Measurements from ENCODE around the gene RPL36A.

RPL36A gene

GRCh38 chrX:101397779-101398178, 7.0 kb downstream of the RPL36A start:
- no peak overlapping the region for H3K27ac ChIP-seq (ENCODE audit: low read length)
- H4K20me1 ChIP-seq (ENCODE audit: insufficient read depth, low read length): no peaks in the 10 kb centered on the region
- H3K4me3 ChIP-seq (ENCODE audit: low read length): no peak overlapping the region
- H3K79me2 ChIP-seq (ENCODE audit: low read length): peaks cover 12% of the 10 kb centered on the region
- TF ChIP-seq, protein P1, sequence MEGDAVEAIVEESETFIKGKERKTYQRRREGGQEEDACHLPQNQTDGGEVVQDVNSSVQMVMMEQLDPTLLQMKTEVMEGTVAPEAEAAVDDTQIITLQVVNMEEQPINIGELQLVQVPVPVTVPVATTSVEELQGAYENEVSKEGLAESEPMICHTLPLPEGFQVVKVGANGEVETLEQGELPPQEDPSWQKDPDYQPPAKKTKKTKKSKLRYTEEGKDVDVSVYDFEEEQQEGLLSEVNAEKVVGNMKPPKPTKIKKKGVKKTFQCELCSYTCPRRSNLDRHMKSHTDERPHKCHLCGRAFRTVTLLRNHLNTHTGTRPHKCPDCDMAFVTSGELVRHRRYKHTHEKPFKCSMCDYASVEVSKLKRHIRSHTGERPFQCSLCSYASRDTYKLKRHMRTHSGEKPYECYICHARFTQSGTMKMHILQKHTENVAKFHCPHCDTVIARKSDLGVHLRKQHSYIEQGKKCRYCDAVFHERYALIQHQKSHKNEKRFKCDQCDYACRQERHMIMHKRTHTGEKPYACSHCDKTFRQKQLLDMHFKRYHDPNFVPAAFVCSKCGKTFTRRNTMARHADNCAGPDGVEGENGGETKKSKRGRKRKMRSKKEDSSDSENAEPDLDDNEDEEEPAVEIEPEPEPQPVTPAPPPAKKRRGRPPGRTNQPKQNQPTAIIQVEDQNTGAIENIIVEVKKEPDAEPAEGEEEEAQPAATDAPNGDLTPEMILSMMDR (IDR thresholded peaks at IDR 0.05; ENCODE audit: low read depth, low read length): no peak
- no peak for TF ChIP-seq EZH2phosphoT487 (IDR thresholded peaks at IDR 0.05; ENCODE audit: low read depth)
- peaks cover 19% of the 10 kb centered on the region for H3K36me3 ChIP-seq (replicated peaks; ENCODE audit: low read depth, low read length)
- H3K9ac ChIP-seq (ENCODE audit: low read length): no peak overlapping the region
- H3K4me2 ChIP-seq (ENCODE audit: low read length): no peak overlapping the region
- H2AFZ ChIP-seq (ENCODE audit: low read depth, low read length): no peak overlapping the region
- H3K4me1 ChIP-seq (ENCODE audit: low read length): peaks cover 11% of the 10 kb centered on the region
- no peaks in the 10 kb centered on the region for H3K27me3 ChIP-seq (ENCODE audit: low read depth, low read length)
- H3K9me3 ChIP-seq (ENCODE audit: insufficient read depth, low read length): no peaks in the 10 kb centered on the region

- no peak for TF ChIP-seq EZH2phosphoT487 (IDR thresholded peaks at IDR 0.05; ENCODE audit: low read depth)
- TF ChIP-seq, protein P1 (IDR thresholded peaks at IDR 0.05; ENCODE audit: low read depth, low read length): no peak
- Histone ChIP-seq H3K4me2 (ENCODE audit: low read length) (no peak overlapping the region), H3K4me1 (ENCODE audit: low read length) (peaks cover 4% of the 10 kb centered on the region), H3K27ac (ENCODE audit: low read length) (no peak overlapping the region), H3K4me3 (ENCODE audit: low read length) (no peak overlapping the region), H3K36me3 (replicated peaks; ENCODE audit: low read depth, low read length) (peaks cover 14% of the 10 kb centered on the region), H3K9me3 (ENCODE audit: insufficient read depth, low read length) (no peaks in the 10 kb centered on the region), H3K27me3 (ENCODE audit: low read depth, low read length) (no peaks in the 10 kb centered on the region), H3K9ac (ENCODE audit: low read length) (no peak overlapping the region), H3K79me2 (ENCODE audit: low read length) (peaks cover 3% of the 10 kb centered on the region), H2AFZ (ENCODE audit: low read depth, low read length) (no peak overlapping the region), H4K20me1 (ENCODE audit: insufficient read depth, low read length) (no peaks in the 10 kb centered on the region)
Observed at GRCh38 chrX:101398694-101399093, 7.9 kb downstream of the RPL36A start.

DNA sequence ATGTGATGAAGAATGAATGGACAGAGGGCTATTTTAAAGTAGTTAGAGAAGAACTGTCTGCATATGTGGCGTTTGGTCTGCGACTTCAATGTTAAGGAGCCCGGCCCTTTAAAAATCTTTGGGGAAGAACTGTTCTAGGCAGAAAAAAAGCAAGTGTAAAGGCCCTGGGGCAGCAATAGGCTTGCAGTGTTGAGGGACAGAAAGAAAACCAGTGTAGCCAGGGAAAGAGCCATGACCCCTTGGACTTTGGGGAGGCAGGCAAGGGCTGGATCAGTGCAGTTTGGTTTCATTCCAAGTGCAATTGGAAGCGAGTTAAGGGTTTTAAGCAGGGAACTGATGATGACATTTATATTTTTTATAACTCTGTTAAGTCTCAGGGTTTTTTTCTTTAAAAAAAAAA, 9.0 kb downstream of the RPL36A start:
- H3K4me2 ChIP-seq (ENCODE audit: low read length): no peak overlapping the region
- H3K36me3 ChIP-seq (replicated peaks; ENCODE audit: low read depth, low read length): peaks cover 17% of the 10 kb centered on the region
- no peak overlapping the region for H3K27ac ChIP-seq (ENCODE audit: low read length)
- H3K79me2 ChIP-seq (ENCODE audit: low read length): peaks cover 5% of the 10 kb centered on the region
- no peak for TF ChIP-seq EZH2phosphoT487 (IDR thresholded peaks at IDR 0.05; ENCODE audit: low read depth)
- TF ChIP-seq, protein P1 (IDR thresholded peaks at IDR 0.05; ENCODE audit: low read depth, low read length): no peak
- H3K9me3 ChIP-seq (ENCODE audit: insufficient read depth, low read length): no peaks in the 10 kb centered on the region
- no peaks in the 10 kb centered on the region for H3K4me1 ChIP-seq (ENCODE audit: low read length)
- no peak overlapping the region for H3K4me3 ChIP-seq (ENCODE audit: low read length)
- H2AFZ ChIP-seq (ENCODE audit: low read depth, low read length): no peak overlapping the region
- H3K9ac ChIP-seq (ENCODE audit: low read length): no peak overlapping the region
- no peaks in the 10 kb centered on the region for H3K27me3 ChIP-seq (ENCODE audit: low read depth, low read length)
- no peaks in the 10 kb centered on the region for H4K20me1 ChIP-seq (ENCODE audit: insufficient read depth, low read length)

- Histone ChIP-seq H3K79me2 (ENCODE audit: low read length) (peaks cover 72% of the 10 kb centered on the region), H3K27me3 (ENCODE audit: low read depth, low read length) (no peaks in the 10 kb centered on the region), H2AFZ (ENCODE audit: low read depth, low read length) (peak overlapping the region; percentile 34; the same call in 1 of the 2 replicates), H3K9ac (ENCODE audit: low read length) (peak overlapping the region; percentile 90), H3K9me3 (ENCODE audit: insufficient read depth, low read length) (no peaks in the 10 kb centered on the region), H3K4me3 (ENCODE audit: low read length) (peak overlapping the region; percentile 99), H3K4me1 (ENCODE audit: low read length) (peaks cover 23% of the 10 kb centered on the region), H3K27ac (ENCODE audit: low read length) (peak overlapping the region; percentile 74), H3K4me2 (ENCODE audit: low read length) (peak overlapping the region; percentile 81), H3K36me3 (replicated peaks; ENCODE audit: low read depth, low read length) (peaks cover 22% of the 10 kb centered on the region), H4K20me1 (ENCODE audit: insufficient read depth, low read length) (peaks cover 21% of the 10 kb centered on the region; the same call in 1 of the 2 replicates)
- TF ChIP-seq EZH2phosphoT487 (IDR thresholded peaks at IDR 0.05; ENCODE audit: low read depth): no peak
- TF ChIP-seq, protein P1 (IDR thresholded peaks at IDR 0.05; ENCODE audit: low read depth, low read length): no peak
Observed at GRCh38 chrX:101407167-101407747, 16.4 kb downstream of the RPL36A start.
